Measurements from ENCODE around the gene LPAR1.

DNA sequence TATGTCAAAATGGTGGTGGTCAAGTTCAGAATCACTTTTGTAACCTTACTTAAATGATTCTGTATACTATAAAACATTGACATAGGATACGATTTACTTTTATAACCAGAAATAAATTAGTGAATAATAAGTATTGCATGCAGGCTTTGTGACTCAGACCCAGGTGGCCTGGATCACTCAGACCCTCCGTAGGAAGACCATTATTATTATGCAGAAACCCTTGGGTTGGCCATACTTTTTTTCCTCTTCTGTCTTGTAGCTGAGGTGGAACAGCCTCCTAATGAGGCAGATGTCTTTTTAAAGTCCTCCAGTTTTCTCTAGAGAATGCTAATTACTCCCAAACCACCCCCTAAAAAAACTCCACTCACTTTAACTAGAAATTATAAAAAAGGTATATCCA, 121.9 kb downstream of the LPAR1 start:
- TF ChIP-seq POLR2A (IDR thresholded peaks at IDR 0.05; ENCODE audit: low read length) = no peak
- TF ChIP-seq GATA1 (IDR thresholded peaks at IDR 0.05; ENCODE audit: low read depth, low read length) = no peak

Data from erythroblast (primary cell).